ENCODE results near the gene PPARG. TPM values are rescaled to one million over a fixed set of nuclear protein-coding genes. Genes with fewer than 3 reads are reported as not detected.

PPARG gene
- total and polyA plus RNA-seq, 2 of the 13 experiments (the other 11 are each of a cell fraction or from before 2014, with no cell fraction given) = 13.9 to 58.3 TPM

GRCh38 chr3:12316729-12317351 is 28.0 kb downstream of the PPARG start (continued):
- peak; percentile 72; the same call in 1 of the 2 replicates for TF ChIP-seq GATAD2A (CRISPR knock-in tag; IDR thresholded peaks at IDR 0.05)
- TF ChIP-seq ZNF879 (CRISPR knock-in tag; IDR thresholded peaks at IDR 0.05) = no peak
- no peak for TF ChIP-seq BATF2 (CRISPR knock-in tag; IDR thresholded peaks at IDR 0.05)
- TF ChIP-seq POGK (CRISPR knock-in tag; conservative IDR thresholded peaks at IDR 0.05) = no peak
- TF ChIP-seq SNAPC5 (CRISPR knock-in tag; IDR thresholded peaks at IDR 0.05; ENCODE audit: borderline replicate concordance) = no peak
- no peak for TF ChIP-seq FIP1L1 (IDR thresholded peaks at IDR 0.05; ENCODE audit: borderline replicate concordance, insufficient read depth, low read depth, low read length)
- TF ChIP-seq MED1 (CRISPR knock-in tag; IDR thresholded peaks at IDR 0.05) = peak; percentile 23; the same call in 1 of the 2 replicates
- no peak for TF ChIP-seq ZNF264 (CRISPR knock-in tag; IDR thresholded peaks at IDR 0.05)
- TF ChIP-seq ZSCAN22 (CRISPR knock-in tag; IDR thresholded peaks at IDR 0.05) = no peak
- no peak for TF ChIP-seq MXD4 (CRISPR knock-in tag; IDR thresholded peaks at IDR 0.05)
- no peak for TF ChIP-seq PRDM4 (CRISPR knock-in tag; IDR thresholded peaks at IDR 0.05; ENCODE audit: borderline replicate concordance)
- TF ChIP-seq RAD21 (CRISPR knock-in tag; IDR thresholded peaks at IDR 0.05) = no peak
- no peak for TF ChIP-seq CREBL2 (CRISPR knock-in tag; IDR thresholded peaks at IDR 0.05; ENCODE audit: borderline replicate concordance)
- 0 out of 2 replicates have a peak, but pooled peaks have one; percentile 14 for TF ChIP-seq ARID3A (IDR thresholded peaks at IDR 0.05; ENCODE audit: low read depth, low read length)
- no peak for TF ChIP-seq ZNF891 (CRISPR knock-in tag; IDR thresholded peaks at IDR 0.05)
- no peak for TF ChIP-seq ZFP91 (CRISPR knock-in tag; IDR thresholded peaks at IDR 0.05; ENCODE audit: borderline replicate concordance)
- TF ChIP-seq ZNF253 (CRISPR knock-in tag; IDR thresholded peaks at IDR 0.05; ENCODE audit: borderline replicate concordance) = no peak
- no peak for TF ChIP-seq TAF15 (IDR thresholded peaks at IDR 0.05; ENCODE audit: low read depth, low read length, poor library complexity, severe bottlenecking)
- no peak for TF ChIP-seq NR2F6 (IDR thresholded peaks at IDR 0.05)
- TF ChIP-seq NR2F6 (CRISPR knock-in tag; IDR thresholded peaks at IDR 0.05) = no peak
- TF ChIP-seq RFX1 (IDR thresholded peaks at IDR 0.05) = no peak
- no peak for TF ChIP-seq ZNF296 (CRISPR knock-in tag; conservative IDR thresholded peaks at IDR 0.05)
- TF ChIP-seq ZNF746 (CRISPR knock-in tag; IDR thresholded peaks at IDR 0.05) = no peak

Measured in HepG2 (cell line).